ENCODE data around the gene GLT6D1. TPM values are rescaled to one million over a fixed set of nuclear protein-coding genes. Genes with fewer than 3 reads are reported as not detected.

Gene GLT6D1
- total and polyA plus RNA-seq, 2 donors (not counting 1 experiment from before 2014, with no cell fraction given), result not detected

DNA sequence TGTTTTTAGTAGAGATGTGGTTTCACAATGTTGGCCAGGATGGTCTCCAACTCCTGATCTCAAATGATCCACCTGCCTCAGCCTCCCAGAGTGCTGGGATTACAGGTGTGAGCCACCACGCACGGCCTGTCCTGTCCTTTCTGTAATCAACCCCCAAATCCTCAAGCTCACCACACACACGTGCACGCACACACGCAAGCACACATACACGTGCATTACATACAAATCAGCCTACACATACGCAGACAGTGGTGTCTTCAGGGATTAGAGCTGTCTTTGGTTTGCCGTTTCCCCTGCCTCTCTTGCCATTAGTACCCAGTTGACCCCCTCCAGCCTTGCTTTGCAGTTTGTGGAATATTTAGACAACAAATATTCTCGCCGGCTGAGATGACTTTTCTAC lies 6.5 kb downstream of the GLT6D1 start:
- H3K4me1 ChIP-seq (ENCODE audit: control insufficient read depth in 2 of 2, insufficient read depth in 2 of 2, low read length in 2 of 2), result no peaks in the 10 kb centered on the region
- H3K27ac ChIP-seq (ENCODE audit: low read length in 2 of 2), result no peak overlapping the region
- no peak overlapping the region for H3K4me3 ChIP-seq (ENCODE audit: control extremely low read depth in 1 of 5, extremely low read depth in 1 of 5, insufficient read depth in 1 of 5, low read depth in 2 of 5, low read length in 4 of 5)
- no peak overlapping the region for H3K4me3 Mint-ChIP-seq
- 99% methylated on average over 7 of the region's 10 CpGs for WGBS (ENCODE audit: insufficient coverage)
- no peaks in the 10 kb centered on the region for H3K4me1 Mint-ChIP-seq
- H3K9me3 ChIP-seq (ENCODE audit: control extremely low read depth in 1 of 3, control insufficient read depth in 2 of 3, insufficient read depth in 1 of 3, low read length in 2 of 3), result peaks cover 0 to under 1% (median 0%) of the 10 kb centered on the region in 3 donors
- H3K9ac ChIP-seq (ENCODE audit: low read length), result no peak overlapping the region
- H4K20me1 ChIP-seq (ENCODE audit: control insufficient read depth, insufficient read depth, low read length, poor library complexity, severe bottlenecking), result no peaks in the 10 kb centered on the region
- H3K27me3 Mint-ChIP-seq, result peaks cover 31% of the 10 kb centered on the region
- ChIA-PET POLR2A (no interaction called here), CTCF (no interaction called here)
- no peaks in the 10 kb centered on the region for H3K27me3 ChIP-seq (replicated peaks in 1 of 4; ENCODE audit: control extremely low read depth in 1 of 4, control insufficient read depth in 3 of 4, insufficient read depth in 4 of 4, low read length in 3 of 4)
- no peaks in the 10 kb centered on the region for H3K36me3 ChIP-seq (replicated peaks in 1 of 2; ENCODE audit: control extremely low read depth in 1 of 2, control insufficient read depth in 1 of 2, extremely low read depth in 1 of 2, insufficient read depth in 2 of 2, low read length in 1 of 2)
- intact Hi-C loops (cut with micrococcal nuclease), result no loop called here
- no peak for TF ChIP-seq EZH2 (IDR thresholded peaks at IDR 0.05; ENCODE audit: borderline replicate concordance, insufficient read depth, low read depth, low read length, poor library complexity, severe bottlenecking)
- TF ChIP-seq, protein P1, sequence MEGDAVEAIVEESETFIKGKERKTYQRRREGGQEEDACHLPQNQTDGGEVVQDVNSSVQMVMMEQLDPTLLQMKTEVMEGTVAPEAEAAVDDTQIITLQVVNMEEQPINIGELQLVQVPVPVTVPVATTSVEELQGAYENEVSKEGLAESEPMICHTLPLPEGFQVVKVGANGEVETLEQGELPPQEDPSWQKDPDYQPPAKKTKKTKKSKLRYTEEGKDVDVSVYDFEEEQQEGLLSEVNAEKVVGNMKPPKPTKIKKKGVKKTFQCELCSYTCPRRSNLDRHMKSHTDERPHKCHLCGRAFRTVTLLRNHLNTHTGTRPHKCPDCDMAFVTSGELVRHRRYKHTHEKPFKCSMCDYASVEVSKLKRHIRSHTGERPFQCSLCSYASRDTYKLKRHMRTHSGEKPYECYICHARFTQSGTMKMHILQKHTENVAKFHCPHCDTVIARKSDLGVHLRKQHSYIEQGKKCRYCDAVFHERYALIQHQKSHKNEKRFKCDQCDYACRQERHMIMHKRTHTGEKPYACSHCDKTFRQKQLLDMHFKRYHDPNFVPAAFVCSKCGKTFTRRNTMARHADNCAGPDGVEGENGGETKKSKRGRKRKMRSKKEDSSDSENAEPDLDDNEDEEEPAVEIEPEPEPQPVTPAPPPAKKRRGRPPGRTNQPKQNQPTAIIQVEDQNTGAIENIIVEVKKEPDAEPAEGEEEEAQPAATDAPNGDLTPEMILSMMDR (IDR thresholded peaks at IDR 0.05), result no peak
- H3K79me2 ChIP-seq (ENCODE audit: control insufficient read depth, insufficient read depth, low read length), result no peaks in the 10 kb centered on the region
- H3K4me2 ChIP-seq (replicated peaks; ENCODE audit: low read depth, low read length, poor library complexity, severe bottlenecking), result no peak overlapping the region
- no peak overlapping the region for H3K27ac Mint-ChIP-seq
- H2AFZ ChIP-seq (ENCODE audit: insufficient read depth, low read depth, low read length, poor library complexity, severe bottlenecking), result no peak overlapping the region
- peaks cover 4% of the 10 kb centered on the region for H3K9me3 Mint-ChIP-seq (ENCODE audit: insufficient read depth)
- no peak for ATAC-seq (ENCODE audit: low read depth)
- DNase-seq, result no peak

DNA sequence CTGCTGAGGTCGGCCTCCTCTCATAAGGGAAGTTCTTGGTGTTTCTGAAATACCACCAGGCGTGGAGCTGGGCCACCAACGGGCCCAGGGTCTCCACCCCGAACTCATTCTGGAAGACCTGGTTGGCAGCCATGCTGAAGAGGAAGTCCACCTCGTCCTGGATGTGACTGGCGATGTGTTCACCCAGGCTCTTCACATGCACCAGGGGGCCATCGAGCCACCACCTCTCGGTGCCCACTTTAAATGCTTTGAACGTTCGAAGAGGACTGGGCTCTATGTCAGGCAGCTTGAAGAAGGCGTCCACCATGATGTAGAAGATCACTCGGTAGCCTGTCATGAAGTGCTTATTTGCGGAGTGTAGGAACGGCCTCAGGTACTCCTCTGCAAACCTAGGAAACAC lies 15.1 kb downstream of the GLT6D1 start:
- no peaks in the 10 kb centered on the region for H3K4me1 Mint-ChIP-seq
- ATAC-seq (ENCODE audit: low read depth), result no peak
- no peak for TF ChIP-seq EZH2 (IDR thresholded peaks at IDR 0.05; ENCODE audit: borderline replicate concordance, insufficient read depth, low read depth, low read length, poor library complexity, severe bottlenecking)
- TF ChIP-seq, protein P1 (IDR thresholded peaks at IDR 0.05), result no peak
- POLR2A ChIA-PET, result no interaction called here
- H3K27me3 ChIP-seq (replicated peaks in 1 of 4; ENCODE audit: control extremely low read depth in 1 of 4, control insufficient read depth in 3 of 4, insufficient read depth in 4 of 4, low read length in 3 of 4), result no peaks in the 10 kb centered on the region
- H4K20me1 ChIP-seq (ENCODE audit: control insufficient read depth, insufficient read depth, low read length, poor library complexity, severe bottlenecking), result no peaks in the 10 kb centered on the region
- H3K4me2 ChIP-seq (replicated peaks; ENCODE audit: low read depth, low read length, poor library complexity, severe bottlenecking), result no peak overlapping the region
- no peak for DNase-seq
- no peaks in the 10 kb centered on the region for H3K4me1 ChIP-seq (ENCODE audit: control insufficient read depth in 2 of 2, insufficient read depth in 2 of 2, low read length in 2 of 2)
- intact Hi-C loops (cut with micrococcal nuclease), result loop anchor here (1.0 kb wide), 1 partner anchor 29 kb away; no protein-coding TSS in a partner anchor
- H3K79me2 ChIP-seq (ENCODE audit: control insufficient read depth, insufficient read depth, low read length), result no peaks in the 10 kb centered on the region
- H3K9me3 Mint-ChIP-seq (ENCODE audit: insufficient read depth), result peaks cover 9% of the 10 kb centered on the region
- H3K27ac ChIP-seq (ENCODE audit: low read length in 2 of 2), result no peak overlapping the region
- peaks cover 8% of the 10 kb centered on the region for H3K27me3 Mint-ChIP-seq
- H3K9ac ChIP-seq (ENCODE audit: low read length), result no peak overlapping the region
- no peaks in the 10 kb centered on the region for H3K36me3 ChIP-seq (replicated peaks in 1 of 2; ENCODE audit: control extremely low read depth in 1 of 2, control insufficient read depth in 1 of 2, extremely low read depth in 1 of 2, insufficient read depth in 2 of 2, low read length in 1 of 2)
- no peak overlapping the region for H3K4me3 ChIP-seq (ENCODE audit: control extremely low read depth in 1 of 5, extremely low read depth in 1 of 5, insufficient read depth in 1 of 5, low read depth in 2 of 5, low read length in 4 of 5)
- CTCF ChIA-PET, result interaction anchor here (0.7 to 0.8 kb wide), 3 partner anchors 19 to 212 kb away, joined by 3 read pairs; no protein-coding TSS in a partner anchor
- peaks cover 0 to 7% (median 6%) of the 10 kb centered on the region in 3 donors for H3K9me3 ChIP-seq (ENCODE audit: control extremely low read depth in 1 of 3, control insufficient read depth in 2 of 3, insufficient read depth in 1 of 3, low read length in 2 of 3)
- H3K4me3 Mint-ChIP-seq, result no peak overlapping the region
- no peak overlapping the region for H2AFZ ChIP-seq (ENCODE audit: insufficient read depth, low read depth, low read length, poor library complexity, severe bottlenecking)
- H3K27ac Mint-ChIP-seq, result no peak overlapping the region
- 92% methylated on average over 11 of the region's 14 CpGs for WGBS (ENCODE audit: insufficient coverage)
